HG03159 (cell line): ENCODE measurements around the gene KIRREL2.

ENCODE experiments used
- ATAC-seq: cut with Tn5 transposase; IDR thresholded peaks from one replicate; pipeline ENCODE4 v1.9.1; 2021; ENCODE audit warnings: mild to moderate bottlenecking, moderate library complexity; ENCODE audit not compliant: unreplicated experiment

KIRREL2 gene

DNA sequence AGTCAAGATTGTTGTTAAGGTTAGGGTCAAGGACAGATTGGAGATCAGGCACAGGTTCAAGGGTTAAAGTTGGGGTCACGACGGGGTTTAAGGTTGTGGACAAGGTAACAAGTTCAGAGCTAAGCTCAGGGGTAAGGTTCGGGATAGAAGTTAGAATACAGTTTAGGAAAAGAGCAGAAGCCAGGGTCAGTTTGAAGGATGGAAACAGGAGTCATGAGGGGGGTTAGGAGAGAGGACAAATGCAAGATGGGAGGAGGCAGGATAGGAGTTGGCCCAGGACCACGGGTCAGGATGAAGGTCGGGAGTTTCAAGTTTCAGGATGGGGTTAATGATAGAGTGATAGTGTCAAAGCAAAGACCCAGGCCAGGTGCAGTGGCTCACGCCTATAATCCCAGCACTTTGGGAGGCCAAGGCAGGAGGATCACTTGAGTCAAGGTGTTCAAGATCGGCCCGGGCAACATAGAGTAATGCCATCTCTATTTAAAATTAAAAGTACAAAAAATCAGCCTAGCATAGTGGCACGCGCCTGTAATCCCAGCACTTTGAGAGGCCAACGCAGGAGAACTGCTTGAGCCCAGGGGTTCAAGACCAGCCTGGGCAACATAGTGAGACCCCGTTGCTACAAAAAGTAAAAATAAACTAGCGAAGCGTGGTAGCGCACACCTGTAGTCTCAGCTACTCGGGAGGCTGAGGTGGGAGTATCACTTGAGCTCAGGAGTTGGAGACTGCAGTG lies 12.1 kb upstream of the KIRREL2 start:
- no peak for ATAC-seq

DNA sequence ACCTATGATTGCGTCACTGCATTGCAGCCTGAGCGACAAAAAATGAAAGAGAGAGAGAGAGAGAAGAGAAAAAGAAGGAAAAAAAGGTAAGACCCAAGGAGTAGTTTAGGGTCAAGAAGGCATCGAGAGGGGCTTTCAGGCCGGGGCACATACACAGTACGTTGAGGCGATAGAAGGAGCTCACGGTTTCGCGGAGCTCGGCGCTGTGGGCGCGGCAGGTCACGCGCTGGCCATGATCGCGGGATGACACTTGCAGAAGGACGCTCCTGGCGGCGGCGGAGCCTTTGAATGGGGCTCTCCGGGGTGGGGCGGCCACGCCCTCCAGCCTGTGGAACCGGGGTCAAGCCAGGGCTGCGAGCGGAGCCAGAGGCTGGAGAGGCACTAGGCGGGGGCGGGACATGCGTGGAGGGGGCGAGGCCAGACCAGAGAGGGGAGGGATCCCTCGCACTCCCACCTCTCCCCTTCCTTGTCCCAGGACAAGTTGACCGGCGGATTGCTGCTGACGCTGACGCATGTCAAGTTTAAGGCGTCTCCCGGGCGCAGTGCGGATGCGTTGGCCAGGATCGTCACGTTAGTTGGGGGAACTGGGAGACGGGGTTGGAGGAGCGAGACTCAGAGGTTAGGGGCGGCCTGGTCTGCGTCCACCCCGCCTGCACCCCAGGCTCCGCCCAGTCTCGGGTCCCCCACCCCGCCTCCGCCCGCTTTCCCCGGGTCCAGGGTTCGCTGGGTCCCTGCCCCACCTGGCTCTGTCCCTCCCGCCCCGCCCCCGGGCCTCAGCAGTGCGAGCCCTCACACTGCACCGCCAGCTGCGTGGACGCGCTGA lies 11.3 kb upstream of the KIRREL2 start:
- no peak for ATAC-seq

DNA sequence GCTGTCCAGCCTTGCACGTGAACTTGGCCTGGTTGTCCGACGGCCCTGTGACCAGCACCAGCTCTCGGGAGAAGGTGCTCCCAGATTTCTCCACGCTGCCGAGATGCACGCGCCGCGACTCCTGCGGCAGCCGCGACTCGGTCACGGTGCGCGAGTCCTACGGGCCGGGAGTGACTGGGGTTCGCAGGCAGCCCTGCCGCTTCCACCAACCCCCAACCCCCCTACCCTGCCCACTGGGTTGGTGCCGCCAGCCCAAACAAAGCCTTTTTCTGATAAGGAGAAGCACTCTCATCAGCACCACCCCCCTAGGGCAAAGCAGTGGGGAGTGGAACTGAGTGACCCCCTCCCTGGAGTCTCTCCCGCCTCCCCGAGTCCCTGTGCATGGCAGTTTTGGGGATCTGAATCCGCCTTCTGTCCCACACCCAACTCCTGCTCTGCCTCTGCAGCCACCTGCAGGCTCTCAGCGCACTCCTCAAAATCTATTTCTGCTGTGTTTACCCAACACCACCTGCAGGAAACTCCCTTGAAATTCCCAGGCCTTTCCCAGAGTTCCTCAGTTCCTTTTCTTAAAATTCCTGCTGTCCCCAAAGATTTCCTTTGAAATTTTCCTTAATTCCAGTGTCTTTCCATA lies 10.6 kb upstream of the KIRREL2 start:
- ATAC-seq: no peak

DNA sequence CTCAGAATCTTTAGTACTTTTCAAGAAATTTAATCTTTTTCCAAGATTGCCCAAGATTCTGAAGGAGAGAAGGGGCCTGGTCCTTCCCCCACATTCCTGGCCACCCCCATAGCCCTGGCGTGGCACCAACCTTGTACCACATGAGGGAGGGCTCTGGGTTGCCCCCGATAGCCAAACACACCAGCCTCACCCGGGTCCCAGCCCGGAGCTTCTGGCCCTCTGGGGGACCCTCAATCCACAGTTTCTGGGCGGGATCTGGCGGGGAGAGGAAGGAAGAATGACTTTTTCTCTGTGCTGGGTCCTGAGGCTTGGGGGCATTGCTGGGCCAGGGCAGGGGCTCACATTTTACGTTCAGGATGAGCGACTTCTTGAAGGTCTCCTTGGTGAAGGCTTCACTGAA lies 8.8 kb upstream of the KIRREL2 start:
- no peak for ATAC-seq

DNA sequence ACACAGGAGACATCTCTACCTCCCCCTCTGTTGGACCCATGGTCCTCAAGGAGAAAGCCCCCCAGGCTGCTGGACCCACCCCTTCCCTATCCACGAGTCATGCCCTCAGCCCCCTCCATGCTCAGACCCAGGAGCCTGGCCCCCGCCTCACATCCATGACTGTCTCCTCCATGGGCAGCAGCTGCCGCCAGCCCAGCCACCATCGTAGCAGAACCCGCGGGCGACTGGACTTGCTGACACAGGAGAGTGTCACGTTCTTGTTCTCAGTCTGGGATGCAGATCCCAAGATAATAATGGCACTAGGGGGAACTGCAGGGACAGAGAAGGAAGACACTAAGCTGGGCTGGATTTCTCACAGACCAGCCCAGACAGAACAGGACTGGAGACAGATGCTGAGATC lies 8.2 kb upstream of the KIRREL2 start:
- no peak for ATAC-seq

DNA sequence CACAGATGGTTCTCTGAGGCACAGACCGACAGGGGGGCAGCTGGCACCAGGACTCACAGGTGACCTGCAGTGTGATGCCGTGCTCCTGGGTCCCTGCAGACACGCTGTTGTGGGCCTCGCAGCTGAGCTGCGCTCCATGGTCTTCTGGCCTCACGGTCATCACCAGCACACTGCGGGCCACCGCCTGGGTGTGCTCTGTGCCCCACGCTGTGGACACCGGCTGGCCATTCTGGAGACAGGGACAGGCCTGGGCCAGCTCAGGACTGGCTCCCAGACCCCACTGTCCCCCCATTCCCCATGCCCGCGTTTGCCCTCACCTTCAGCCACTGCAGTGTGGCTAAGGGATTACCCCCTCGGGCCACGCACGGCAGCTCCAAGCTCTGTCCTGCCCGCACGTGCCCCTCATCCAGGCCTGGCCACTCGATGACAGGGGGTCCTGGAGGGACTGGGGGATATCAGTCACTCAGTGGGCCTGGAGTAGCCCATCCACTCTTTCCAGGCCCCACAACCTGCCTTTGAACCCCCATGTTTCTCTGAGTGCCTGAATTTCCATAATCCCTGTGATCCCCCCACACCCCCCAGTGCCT lies 7.7 kb upstream of the KIRREL2 start:
- no peak for ATAC-seq

DNA sequence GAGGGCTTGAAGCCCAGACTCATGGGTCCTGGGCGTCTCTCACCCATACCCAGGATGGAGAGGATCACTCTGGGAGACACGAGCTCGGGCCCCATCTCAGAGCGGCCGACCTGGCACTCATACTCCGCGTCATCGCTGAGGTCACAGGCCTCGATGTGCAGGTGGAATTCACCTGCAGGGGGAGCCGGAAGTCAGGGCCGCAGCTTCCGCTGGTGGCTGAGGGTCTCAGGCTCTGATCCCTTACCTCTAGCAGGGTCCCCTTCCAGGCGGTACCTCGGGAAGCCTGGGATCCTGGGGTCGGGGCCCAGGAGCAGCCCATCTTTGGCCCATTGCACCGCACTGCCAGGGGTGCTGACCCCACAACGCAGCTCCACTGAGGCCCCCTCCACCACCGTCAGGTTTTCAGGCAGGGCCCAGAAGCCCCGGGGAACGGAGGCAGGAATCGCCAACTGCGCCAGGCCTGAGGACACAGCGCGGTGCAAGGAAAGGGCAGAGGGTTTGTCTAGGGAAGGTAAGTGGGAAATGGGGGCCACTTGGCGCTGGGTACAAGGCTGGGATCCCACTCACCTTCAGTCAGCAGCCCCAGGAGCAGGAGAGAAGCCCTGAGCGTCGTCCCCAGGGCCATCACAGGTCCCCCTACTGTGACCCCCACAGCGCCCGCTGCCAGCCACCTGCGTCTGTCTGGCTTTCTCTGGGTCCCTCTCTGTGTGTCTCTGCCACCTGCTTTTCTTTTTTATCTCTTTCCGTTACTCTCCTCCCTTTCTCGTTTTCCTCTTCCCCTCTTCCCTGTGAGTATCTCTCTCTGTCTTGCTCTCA lies 5.3 kb upstream of the KIRREL2 start:
- ATAC-seq: no peak

DNA sequence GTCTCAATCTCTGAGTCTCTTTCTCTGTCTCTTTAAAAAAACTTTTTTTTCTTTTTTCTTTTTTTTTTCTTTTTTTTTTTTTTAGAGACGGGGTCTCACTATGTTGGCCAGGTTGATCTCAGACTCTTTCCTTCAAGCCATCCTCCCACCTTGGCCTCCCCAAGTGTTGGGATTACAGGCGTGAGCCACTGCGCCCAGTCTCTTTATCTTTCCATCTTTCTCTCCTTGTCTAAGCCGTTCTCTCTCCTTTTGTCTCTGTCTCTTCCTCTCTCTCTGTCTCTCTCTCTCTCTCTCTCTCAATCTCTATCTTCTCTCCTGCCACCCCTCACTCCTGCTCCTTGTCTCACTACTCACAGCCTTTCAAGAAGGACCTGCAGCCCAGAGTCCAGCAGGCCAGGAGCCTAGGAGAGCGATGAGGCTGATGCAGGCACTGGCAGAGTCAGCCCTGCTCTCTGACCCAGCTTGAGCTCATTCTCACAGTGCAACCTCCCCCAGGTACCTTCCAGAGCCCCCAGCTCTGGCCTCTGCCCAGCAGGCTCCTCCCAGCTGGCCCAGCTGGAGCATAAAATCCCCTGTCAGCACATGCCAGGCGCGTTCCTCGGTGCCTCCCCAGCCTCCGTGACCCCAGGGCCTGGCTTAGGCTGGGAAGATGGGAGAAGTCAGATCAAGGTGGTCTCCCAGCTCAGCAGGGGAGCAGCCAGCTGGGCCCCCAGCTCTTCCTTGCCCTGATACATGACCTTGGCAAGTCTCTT lies 4.5 kb upstream of the KIRREL2 start, which contains the start of gene NPHS1:
Gene NPHS1, minus strand, starts transcription at position 476 of the 752 bp plus-strand sequence. CDS start 667 bp downstream, outside the sequence.
- no peak for ATAC-seq

DNA sequence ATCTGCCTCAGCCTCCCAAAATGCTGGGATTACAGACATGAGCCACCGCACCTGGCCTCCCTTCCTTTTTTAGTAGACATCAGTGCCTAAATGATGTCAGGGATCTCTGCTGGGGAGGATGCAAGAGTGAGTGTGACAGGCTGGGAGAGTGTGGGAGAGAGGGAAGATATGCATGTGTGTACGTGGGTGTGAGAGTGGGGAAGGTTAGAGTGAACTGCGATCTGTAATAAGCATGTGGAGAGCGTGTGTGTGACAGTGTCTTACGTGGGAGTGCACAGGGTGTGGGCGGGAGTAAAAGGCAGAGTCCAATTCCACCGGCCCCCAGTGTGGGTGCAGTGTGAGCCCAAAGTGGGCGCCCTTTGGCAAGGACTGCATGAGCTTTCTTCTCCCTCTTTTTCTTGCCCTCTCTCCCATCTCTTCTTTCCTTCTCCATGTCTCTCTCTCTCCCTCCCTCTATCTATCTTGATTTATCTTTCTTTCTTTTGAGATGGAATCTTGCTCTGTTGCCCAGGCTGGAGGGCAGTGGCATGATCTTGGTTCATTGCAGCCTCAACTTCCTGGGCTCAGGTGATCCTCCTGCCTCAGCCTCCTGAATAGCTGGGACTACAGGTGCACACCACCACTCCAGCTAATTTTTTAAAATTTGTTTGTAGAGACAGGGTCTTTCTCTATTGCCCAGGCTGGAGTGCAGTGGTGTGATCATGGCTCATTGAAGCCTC lies 3.5 kb upstream of the KIRREL2 start:
- no peak for ATAC-seq

DNA sequence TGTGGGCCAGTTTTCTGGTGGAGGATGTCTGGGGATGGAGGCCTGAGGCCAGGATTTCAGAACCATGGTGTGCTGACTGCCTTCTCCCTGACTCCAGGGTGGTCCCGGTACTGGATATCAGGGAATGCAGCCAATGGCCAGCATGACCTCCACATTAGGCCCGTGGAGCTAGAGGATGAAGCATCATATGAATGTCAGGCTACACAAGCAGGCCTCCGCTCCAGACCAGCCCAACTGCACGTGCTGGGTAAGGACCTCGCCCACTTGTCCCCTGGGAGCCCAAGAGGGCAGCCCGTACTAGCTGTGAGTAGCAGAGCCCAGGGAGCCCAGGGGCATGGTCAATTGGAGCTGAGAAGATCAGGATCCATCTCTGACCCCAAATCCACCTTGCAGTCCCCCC lies 1.6 kb downstream of the KIRREL2 start:
- ATAC-seq: no peak

DNA sequence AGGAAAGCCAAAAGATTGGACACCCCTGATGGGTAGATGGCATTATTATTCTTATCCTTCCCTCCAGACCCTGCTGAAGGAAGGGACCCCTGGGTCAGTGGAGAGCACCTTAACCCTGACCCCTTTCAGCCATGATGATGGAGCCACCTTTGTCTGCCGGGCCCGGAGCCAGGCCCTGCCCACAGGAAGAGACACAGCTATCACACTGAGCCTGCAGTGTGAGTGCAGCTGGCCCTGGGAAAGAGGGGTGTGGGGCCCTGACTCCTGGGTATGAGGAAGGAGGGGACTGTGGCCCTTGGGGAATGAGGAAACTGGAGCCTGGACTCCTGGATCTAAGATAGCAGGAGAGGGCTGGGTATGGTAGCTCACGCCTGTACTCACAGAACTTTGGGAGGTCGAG lies 2.7 kb downstream of the KIRREL2 start:
- no peak for ATAC-seq

DNA sequence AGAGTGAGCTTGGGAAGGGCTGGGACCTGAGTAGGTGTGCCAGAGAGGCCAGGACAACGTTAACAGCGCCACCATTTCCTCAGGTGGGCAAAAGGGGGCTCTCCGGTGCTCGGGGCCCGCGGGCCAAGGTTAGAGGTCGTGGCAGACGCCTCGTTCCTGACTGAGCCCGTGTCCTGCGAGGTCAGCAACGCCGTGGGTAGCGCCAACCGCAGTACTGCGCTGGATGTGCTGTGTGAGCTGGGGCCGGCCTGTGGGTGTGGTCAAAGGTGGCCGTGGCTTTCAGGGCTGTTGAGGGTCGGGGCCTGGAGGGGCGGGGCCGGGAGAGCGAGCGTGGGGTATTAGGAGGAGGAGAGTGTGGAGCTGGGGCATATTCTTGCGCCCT lies 3.7 kb downstream of the KIRREL2 start:
- ATAC-seq: no peak

DNA sequence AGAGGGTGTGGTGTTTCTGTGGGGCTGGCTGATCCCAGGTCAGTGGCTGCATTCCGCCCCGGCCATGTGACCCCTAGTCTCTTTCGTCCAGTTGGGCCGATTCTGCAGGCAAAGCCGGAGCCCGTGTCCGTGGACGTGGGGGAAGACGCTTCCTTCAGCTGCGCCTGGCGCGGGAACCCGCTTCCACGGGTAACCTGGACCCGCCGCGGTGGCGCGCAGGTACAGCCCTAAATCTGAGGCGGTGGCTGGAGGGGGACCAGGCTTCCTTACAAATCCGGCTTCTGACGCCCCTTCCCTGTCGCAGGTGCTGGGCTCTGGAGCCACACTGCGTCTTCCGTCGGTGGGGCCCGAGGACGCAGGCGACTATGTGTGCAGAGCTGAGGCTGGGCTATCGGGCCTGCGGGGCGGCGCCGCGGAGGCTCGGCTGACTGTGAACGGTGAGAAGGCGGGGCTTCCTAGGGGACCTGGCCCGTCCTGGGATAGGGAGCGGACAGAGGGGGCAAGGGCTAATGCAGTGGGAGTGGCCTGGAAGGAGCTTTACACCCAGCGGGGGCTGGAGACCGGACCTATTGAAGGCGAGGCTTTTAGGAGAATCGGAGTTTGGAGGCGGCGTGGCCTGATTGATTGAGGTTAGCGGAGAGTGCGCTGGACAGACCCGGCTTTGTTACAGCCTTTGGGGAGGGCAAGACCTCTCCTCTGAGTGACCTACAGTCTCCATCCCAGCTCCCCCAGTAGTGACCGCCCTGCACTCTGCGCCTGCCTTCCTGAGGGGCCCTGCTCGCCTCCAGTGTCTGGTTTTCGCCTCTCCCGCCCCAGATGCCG lies 4.3 kb downstream of the KIRREL2 start:
- ATAC-seq: no peak

DNA sequence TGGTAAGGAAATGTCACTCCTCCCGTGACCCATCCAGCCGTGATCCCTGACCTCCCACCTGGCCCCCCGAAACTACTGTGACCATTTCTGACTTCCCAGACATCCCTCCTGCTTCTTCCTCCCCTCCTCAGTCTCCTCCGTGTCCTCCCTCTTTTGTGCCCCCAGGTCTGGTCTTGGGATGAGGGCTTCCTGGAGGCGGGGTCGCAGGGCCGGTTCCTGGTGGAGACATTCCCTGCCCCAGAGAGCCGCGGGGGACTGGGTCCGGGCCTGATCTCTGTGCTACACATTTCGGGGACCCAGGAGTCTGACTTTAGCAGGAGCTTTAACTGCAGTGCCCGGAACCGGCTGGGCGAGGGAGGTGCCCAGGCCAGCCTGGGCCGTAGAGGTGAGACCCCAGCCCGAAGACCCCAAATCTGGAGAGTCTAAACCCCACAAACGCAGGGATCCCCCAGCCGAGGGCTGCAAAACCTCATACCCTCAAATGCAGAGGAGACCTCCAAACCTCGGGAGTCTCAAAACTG lies 5.0 kb downstream of the KIRREL2 start:
- no peak for ATAC-seq

DNA sequence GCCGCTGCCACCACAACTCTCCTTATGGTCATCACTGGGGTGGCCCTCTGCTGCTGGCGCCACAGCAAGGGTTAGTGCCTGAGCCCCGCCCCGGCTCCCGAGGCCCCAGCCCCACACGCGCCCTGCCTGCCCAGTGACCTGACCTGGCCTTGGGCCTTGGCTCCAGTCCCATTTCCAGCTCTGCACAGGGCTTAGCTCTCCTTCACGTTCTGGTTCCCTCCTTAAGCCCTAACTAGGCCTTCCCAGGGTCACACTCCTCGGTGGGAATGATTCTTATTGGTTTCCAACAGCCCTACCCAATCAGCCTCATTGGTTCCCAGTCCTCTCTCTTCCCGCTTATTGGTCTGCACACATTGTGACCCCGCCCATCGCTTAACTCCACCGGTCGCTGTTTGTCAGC lies 5.8 kb downstream of the KIRREL2 start:
- ATAC-seq: no peak

DNA sequence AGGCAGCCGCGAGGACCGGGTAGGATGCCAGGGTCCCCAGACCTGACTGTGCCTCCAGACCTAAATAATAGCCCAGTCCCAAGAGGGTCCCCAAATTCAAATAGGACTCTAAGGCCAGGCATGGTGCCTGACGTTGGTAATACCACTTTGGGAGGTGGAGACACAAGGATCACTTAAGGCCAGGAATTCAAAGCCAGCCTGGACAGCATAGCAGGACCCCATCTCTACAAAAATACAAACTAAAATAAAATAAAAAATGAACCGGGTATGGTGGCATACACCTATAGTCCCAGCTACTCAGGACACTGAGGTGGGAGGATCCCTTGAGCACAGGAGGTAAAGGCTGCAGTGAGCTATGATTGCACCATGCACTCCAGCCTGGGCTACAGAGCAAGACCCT lies 6.3 kb downstream of the KIRREL2 start:
- no peak for ATAC-seq

DNA sequence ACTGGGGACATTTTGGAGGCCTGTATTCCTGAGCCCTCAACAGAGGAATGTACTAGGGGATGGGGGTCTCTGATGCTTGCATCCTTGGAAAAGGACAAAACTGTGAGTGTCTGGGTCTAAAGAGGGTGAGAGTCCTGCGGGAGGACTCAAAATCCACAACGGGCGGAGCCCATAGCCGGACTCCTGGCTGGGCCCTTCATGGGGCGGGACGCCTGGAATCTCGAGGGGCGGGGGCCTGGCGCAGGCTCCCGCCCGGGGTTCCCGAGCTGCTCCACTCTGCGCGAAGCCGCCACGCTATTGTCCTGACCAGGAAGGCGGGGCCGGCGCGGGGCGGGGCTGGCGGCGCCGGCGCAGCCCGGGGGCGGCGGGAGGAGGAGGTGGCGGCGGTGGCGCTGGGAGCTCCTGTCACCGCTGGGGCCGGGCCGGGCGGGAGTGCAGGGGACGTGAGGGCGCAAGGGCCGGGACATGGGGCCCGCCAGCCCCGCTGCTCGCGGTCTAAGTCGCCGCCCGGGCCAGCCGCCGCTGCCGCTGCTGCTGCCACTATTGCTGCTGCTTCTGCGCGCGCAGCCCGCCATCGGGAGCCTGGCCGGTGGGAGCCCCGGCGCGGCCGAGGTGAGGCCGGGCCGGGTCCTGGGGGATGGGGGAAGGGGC lies 11.6 kb downstream of the KIRREL2 start, which contains the start of gene APLP1:
Gene APLP1, plus strand, starts transcription at position 403 of the 651 bp plus-strand sequence. Its CDS starts 63 bp downstream, at position 466.
- ATAC-seq: no peak
